ENCODE measurements around the gene NIBAN1. TPM values are rescaled to one million over a fixed set of nuclear protein-coding genes. Genes with fewer than 3 reads are reported as not detected.

NIBAN1 gene
- total and polyA plus RNA-seq, 4 donors: 7.5 to 38.5 (median 27.3) TPM

DNA sequence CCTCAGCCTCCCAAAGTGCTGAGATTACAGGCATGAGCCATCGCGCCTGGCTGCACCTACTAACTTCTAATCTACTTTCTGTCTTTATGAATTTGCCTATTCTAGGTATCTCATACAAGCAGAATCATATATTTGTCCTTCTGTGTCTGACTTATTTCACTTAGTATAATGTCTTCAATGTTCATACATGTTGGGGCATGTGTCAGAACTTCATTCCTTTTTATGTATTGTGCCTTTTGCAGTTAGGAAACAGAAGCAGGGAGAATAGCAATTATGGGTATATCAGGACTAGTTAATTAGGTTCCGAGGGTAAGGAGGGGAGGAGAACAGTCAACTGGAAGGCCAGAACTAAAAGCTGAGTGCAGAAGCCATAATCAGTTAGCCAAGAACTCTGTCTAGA is 18.0 kb upstream of the NIBAN1 start:
- no peak for DNase-seq
- H3K36me3 ChIP-seq (ENCODE audit: control insufficient read depth in 4 of 4, insufficient read depth in 4 of 4, low read length in 4 of 4): no peaks in the 10 kb centered on the region
- no peaks in the 10 kb centered on the region for H3K9me3 ChIP-seq (ENCODE audit: control insufficient read depth in 4 of 4, insufficient read depth in 3 of 4, low read length in 3 of 4)
- H3K4me1 ChIP-seq (ENCODE audit: control insufficient read depth in 5 of 5, insufficient read depth in 5 of 5, low read length in 5 of 5): no peaks in the 10 kb centered on the region
- no peak overlapping the region for H3K9ac ChIP-seq (ENCODE audit: insufficient read depth in 1 of 2, low read length in 2 of 2)
- ATAC-seq (ENCODE audit: insufficient read depth, low FRiP score): no peak
- 93 to 95% methylated on average over 3 of the region's 3 CpGs for WGBS, 2 donors
- TF ChIP-seq, protein P1, sequence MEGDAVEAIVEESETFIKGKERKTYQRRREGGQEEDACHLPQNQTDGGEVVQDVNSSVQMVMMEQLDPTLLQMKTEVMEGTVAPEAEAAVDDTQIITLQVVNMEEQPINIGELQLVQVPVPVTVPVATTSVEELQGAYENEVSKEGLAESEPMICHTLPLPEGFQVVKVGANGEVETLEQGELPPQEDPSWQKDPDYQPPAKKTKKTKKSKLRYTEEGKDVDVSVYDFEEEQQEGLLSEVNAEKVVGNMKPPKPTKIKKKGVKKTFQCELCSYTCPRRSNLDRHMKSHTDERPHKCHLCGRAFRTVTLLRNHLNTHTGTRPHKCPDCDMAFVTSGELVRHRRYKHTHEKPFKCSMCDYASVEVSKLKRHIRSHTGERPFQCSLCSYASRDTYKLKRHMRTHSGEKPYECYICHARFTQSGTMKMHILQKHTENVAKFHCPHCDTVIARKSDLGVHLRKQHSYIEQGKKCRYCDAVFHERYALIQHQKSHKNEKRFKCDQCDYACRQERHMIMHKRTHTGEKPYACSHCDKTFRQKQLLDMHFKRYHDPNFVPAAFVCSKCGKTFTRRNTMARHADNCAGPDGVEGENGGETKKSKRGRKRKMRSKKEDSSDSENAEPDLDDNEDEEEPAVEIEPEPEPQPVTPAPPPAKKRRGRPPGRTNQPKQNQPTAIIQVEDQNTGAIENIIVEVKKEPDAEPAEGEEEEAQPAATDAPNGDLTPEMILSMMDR (IDR thresholded peaks at IDR 0.05; ENCODE audit: control extremely low read depth, extremely low read depth): no peak
- no peaks in the 10 kb centered on the region for H3K27me3 ChIP-seq (ENCODE audit: control insufficient read depth in 3 of 3, insufficient read depth in 3 of 3, low read length in 2 of 3)
- H3K4me3 ChIP-seq: no peak overlapping the region
- no peak overlapping the region for H3K27ac ChIP-seq (ENCODE audit: low read depth in 1 of 2, low read length in 1 of 2)

DNA sequence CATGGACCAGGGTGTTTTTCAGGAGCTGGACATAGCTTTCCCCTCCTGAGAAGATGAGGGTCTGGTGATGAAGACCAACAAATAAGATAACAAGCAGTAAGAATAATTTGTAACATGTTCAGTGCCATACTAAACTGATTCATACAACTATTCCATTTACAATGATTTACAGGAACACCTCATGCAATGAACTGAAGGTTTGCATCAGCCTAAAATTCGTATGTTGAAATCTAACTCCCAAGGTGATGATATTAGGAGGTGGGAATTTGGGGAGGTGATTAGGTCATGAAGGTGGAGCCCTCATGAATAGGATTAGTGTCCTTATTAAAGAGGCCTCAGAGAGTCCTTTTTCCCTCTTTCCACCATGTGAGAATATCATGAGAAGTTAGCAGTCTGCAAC is 15.9 kb upstream of the NIBAN1 start:
- H3K27me3 ChIP-seq (ENCODE audit: control insufficient read depth in 3 of 3, insufficient read depth in 3 of 3, low read length in 2 of 3): no peaks in the 10 kb centered on the region
- H3K9ac ChIP-seq (ENCODE audit: insufficient read depth in 1 of 2, low read length in 2 of 2): no peak overlapping the region
- WGBS, 2 donors: 70 to 89% methylated on average over 1 of the region's 1 CpG
- ATAC-seq (ENCODE audit: insufficient read depth, low FRiP score) (no peak), DNase-seq (no peak)
- TF ChIP-seq, protein P1 (IDR thresholded peaks at IDR 0.05; ENCODE audit: control extremely low read depth, extremely low read depth): no peak
- H3K4me1 ChIP-seq (ENCODE audit: control insufficient read depth in 5 of 5, insufficient read depth in 5 of 5, low read length in 5 of 5): no peaks in the 10 kb centered on the region
- no peaks in the 10 kb centered on the region for H3K36me3 ChIP-seq (ENCODE audit: control insufficient read depth in 4 of 4, insufficient read depth in 4 of 4, low read length in 4 of 4)
- H3K9me3 ChIP-seq (ENCODE audit: control insufficient read depth in 4 of 4, insufficient read depth in 3 of 4, low read length in 3 of 4): no peaks in the 10 kb centered on the region
- H3K4me3 ChIP-seq: no peak overlapping the region
- no peak overlapping the region for H3K27ac ChIP-seq (ENCODE audit: low read depth in 1 of 2, low read length in 1 of 2)

DNA sequence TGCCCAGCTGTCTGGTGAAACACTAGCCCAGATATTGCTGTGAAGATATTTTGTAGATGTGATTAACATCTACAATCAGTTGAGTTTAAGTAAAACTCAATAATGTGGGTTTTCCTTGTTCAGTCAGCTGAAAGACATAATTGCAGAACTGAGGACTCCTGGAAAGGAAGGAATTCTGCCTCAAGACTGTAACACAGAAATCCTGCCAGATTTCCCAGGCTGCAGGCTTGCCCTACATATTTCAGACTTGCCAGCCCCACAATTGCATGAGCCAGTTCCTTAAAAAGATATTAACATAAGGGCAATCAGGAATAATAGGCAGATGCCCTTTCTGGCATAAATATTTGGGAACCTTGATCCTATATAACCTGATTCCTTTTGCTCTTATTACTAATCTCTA is 14.2 kb upstream of the NIBAN1 start:
- no peaks in the 10 kb centered on the region for H3K4me1 ChIP-seq (ENCODE audit: control insufficient read depth in 5 of 5, insufficient read depth in 5 of 5, low read length in 5 of 5)
- no peaks in the 10 kb centered on the region for H3K36me3 ChIP-seq (ENCODE audit: control insufficient read depth in 4 of 4, insufficient read depth in 4 of 4, low read length in 4 of 4)
- no peaks in the 10 kb centered on the region for H3K9me3 ChIP-seq (ENCODE audit: control insufficient read depth in 4 of 4, insufficient read depth in 3 of 4, low read length in 3 of 4)
- DNase-seq (no peak), ATAC-seq (ENCODE audit: insufficient read depth, low FRiP score) (no peak)
- no peak overlapping the region for H3K9ac ChIP-seq (ENCODE audit: insufficient read depth in 1 of 2, low read length in 2 of 2)
- H3K27ac ChIP-seq (ENCODE audit: low read depth in 1 of 2, low read length in 1 of 2): no peak overlapping the region
- TF ChIP-seq, protein P1 (IDR thresholded peaks at IDR 0.05; ENCODE audit: control extremely low read depth, extremely low read depth): no peak
- no peak overlapping the region for H3K4me3 ChIP-seq
- H3K27me3 ChIP-seq (ENCODE audit: control insufficient read depth in 3 of 3, insufficient read depth in 3 of 3, low read length in 2 of 3): no peaks in the 10 kb centered on the region

DNA sequence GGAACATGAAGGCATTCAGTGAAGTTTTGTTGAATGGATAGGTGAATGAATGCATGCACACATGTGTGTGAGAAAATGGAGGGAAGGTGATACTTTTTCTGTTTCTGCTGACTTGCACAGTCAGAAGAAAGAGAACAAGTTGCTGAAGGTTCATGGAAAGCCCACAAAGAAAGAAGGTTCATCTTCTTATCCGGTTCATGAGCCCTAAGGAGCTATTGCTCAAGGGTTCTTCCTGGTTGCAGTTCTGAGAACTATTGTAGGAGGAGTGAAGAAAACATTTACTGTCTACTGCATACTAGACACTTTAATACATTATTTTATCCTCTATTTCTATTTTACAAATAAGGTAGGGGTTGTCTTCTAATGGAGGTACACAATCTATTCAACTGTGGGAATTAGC is 13.4 kb upstream of the NIBAN1 start:
- Histone ChIP-seq H3K4me3 (no peak overlapping the region), H3K27me3 (ENCODE audit: control insufficient read depth in 3 of 3, insufficient read depth in 3 of 3, low read length in 2 of 3) (no peaks in the 10 kb centered on the region), H3K9ac (ENCODE audit: insufficient read depth in 1 of 2, low read length in 2 of 2) (no peak overlapping the region), H3K9me3 (ENCODE audit: control insufficient read depth in 4 of 4, insufficient read depth in 3 of 4, low read length in 3 of 4) (no peaks in the 10 kb centered on the region), H3K4me1 (ENCODE audit: control insufficient read depth in 5 of 5, insufficient read depth in 5 of 5, low read length in 5 of 5) (no peaks in the 10 kb centered on the region), H3K27ac (ENCODE audit: low read depth in 1 of 2, low read length in 1 of 2) (no peak overlapping the region), H3K36me3 (ENCODE audit: control insufficient read depth in 4 of 4, insufficient read depth in 4 of 4, low read length in 4 of 4) (no peaks in the 10 kb centered on the region)
- no peak for ATAC-seq (ENCODE audit: insufficient read depth, low FRiP score)
- TF ChIP-seq, protein P1 (IDR thresholded peaks at IDR 0.05; ENCODE audit: control extremely low read depth, extremely low read depth): no peak
- DNase-seq: no peak
- 23 to 62% methylated on average over 1 of the region's 1 CpG for WGBS, 2 donors

Measured in lung (tissue), 12 donors.